Breast epithelium (tissue), 3 donors: ENCODE measurements around the gene DNPEP.

Experiments
- CTCF ChIP-seq, 3 donors: fragments of 450-650 bp; IDR thresholded peaks; one replicate each; pipeline ENCODE4 v1.5.1; 2016 to 2017; ENCODE audit warnings: antibody characterized with exemption in 3 of 3, mild to moderate bottlenecking in 3 of 3, moderate library complexity in 3 of 3
- POLR2A ChIP-seq: fragments of 450-650 bp; IDR thresholded peaks from one replicate; pipeline ENCODE4 v1.6.1; 2016; ENCODE audit warnings: antibody characterized with exemption, mild to moderate bottlenecking, moderate library complexity

- TF ChIP-seq CTCF (IDR thresholded peaks at IDR 0.05): no peak
- TF ChIP-seq POLR2A: no peak
These were observed 30.7 kb upstream of the DNPEP start, which contains the start of gene DES for GRCh38 chr2:219418155-219419011.
